Adrenal gland (tissue), 12 donors: ENCODE results near the gene BCL6B. TPM values are rescaled to one million over a fixed set of nuclear protein-coding genes. Genes with fewer than 3 reads are reported as not detected.

Experiments used
- DNase-seq, 7 donors: peaks; one replicate each; pipeline ENCODE4 v3.0.0-alpha.2; 2019 to 2020
- H3K27ac ChIP-seq, 5 donors: fragments of 200-600 bp; sonication (generic) in 4 of 5; 1 replicate in 3 of 5; 2 replicates in 2 of 5; pipeline versions ENCODE4 v1.5.1 to v1.8.0; 2016 to 2020; ENCODE audit warnings: mild to moderate bottlenecking in 1 of 5
- H3K27me3 ChIP-seq: fragments of 200-600 bp; 2 replicates; pipeline ENCODE4 v1.8.0; 2021
- H3K36me3 ChIP-seq, 2 donors: fragments of 200-600 bp; replicated peaks in 1 of 2; 1 replicate in 1 of 2; 2 replicates in 1 of 2; pipeline versions ENCODE4 v1.5.1 to v1.8.0; 2018 to 2022
- H3K4me1 ChIP-seq, 2 donors: fragments of 200-600 bp; replicated peaks in 1 of 2; 1 replicate in 1 of 2; 2 replicates in 1 of 2; pipeline versions ENCODE4 v1.5.1 to v1.8.0; 2018 to 2021
- H3K4me3 ChIP-seq, 4 donors: fragments of 200-600 bp; sonication (generic) in 3 of 4; one replicate each; pipeline ENCODE4 v1.5.1; 2016 to 2018
- H3K9me3 ChIP-seq, 3 donors: fragments of 200-600 bp; sonication (generic) in 1 of 3; replicated peaks in 1 of 3; 1 replicate in 2 of 3; 2 replicates in 1 of 3; pipeline versions ENCODE4 v1.5.1 to v1.8.0; 2016 to 2021
- POLR2A ChIP-seq, 2 donors: fragments of 450-650 bp; IDR thresholded peaks; one replicate each; pipeline ENCODE4 v1.6.1; 2017; ENCODE audit warnings: antibody characterized with exemption in 2 of 2, mild to moderate bottlenecking in 2 of 2, moderate library complexity in 1 of 2
- WGBS, 4 donors: extraction: QIAGEN DNeasy Blood & Tissue Kit in 2 of 4; methylation state at CpG; one replicate each; pipeline versions ENCODE4 v1.1.5 to v1.1.7; 2013 to 2017; 5-methylcytosine and 5-hydroxymethylcytosine counted together
- intact Hi-C, 2 donors: fragments of 100-400 bp; cut with DNase I; formaldehyde crosslinking; loops; one replicate each; pipeline versions ENCODE4 v1.14.1 to v1.15.0; 2022 to 2023
- polyA plus RNA-seq, 3 donors: library from polyadenylated mRNA; stranded (reverse); fragments of 200-250 nt in 2 of 3; fragments of 350-450 nt in 1 of 3; fragmentation: Illumina TruSeq in 1 of 3; extraction: RNeasy Lipid Tissue Mini Kit (QIAGEN cat#74804) in 1 of 3; gene quantifications; one replicate each; pipeline ENCODE4 v1.2.3, GENCODE V29; 2013 to 2014
- total RNA-seq, 9 donors: library from RNA; depleted of rRNA in 4 of 9; stranded (reverse); fragments of >200 nt in 4 of 9; fragments of 120-200 nt in 1 of 9; fragmentation: NEBNext Ultra II Directional in 1 of 9; extraction: Animal tissue kit (Norgen Biotek cat#: 25700) in 1 of 9; gene quantifications; one replicate each; pipeline versions ENCODE4 v1.1.0 to v1.2.4, GENCODE V29; 2013 to 2023
- TF ChIP-seq, protein P1 (sequence below), 6 experiments: fragments of 450-650 bp in 4 of 6; fragments of 200-600 bp in 2 of 6; sonication (generic) in 1 of 6; IDR thresholded peaks; 1 replicate in 5 of 6; 2 replicates in 1 of 6; pipeline versions ENCODE4 v1.5.1 to v1.8.0; 2016 to 2021; ENCODE audit warnings: antibody characterized with exemption in 6 of 6, mild to moderate bottlenecking in 2 of 6, moderate library complexity in 1 of 6
- donor health status: healthy with polysubstance abuse.
- donor health status: Bipolar disorder and iron deficiency.
- donor health status: DM: yes; HTN: yes; CAD: no.
- donor health status: DM: no; HTN: no; CAD: no.
- donor health status: DM: no; HTN: no; CAD: no.
- donor health status: DM: yes; HTN: yes; CAD: no.

BCL6B gene
- total and polyA plus RNA-seq, 12 donors: 2.9 to 17.0 (median 8.8) TPM

DNA sequence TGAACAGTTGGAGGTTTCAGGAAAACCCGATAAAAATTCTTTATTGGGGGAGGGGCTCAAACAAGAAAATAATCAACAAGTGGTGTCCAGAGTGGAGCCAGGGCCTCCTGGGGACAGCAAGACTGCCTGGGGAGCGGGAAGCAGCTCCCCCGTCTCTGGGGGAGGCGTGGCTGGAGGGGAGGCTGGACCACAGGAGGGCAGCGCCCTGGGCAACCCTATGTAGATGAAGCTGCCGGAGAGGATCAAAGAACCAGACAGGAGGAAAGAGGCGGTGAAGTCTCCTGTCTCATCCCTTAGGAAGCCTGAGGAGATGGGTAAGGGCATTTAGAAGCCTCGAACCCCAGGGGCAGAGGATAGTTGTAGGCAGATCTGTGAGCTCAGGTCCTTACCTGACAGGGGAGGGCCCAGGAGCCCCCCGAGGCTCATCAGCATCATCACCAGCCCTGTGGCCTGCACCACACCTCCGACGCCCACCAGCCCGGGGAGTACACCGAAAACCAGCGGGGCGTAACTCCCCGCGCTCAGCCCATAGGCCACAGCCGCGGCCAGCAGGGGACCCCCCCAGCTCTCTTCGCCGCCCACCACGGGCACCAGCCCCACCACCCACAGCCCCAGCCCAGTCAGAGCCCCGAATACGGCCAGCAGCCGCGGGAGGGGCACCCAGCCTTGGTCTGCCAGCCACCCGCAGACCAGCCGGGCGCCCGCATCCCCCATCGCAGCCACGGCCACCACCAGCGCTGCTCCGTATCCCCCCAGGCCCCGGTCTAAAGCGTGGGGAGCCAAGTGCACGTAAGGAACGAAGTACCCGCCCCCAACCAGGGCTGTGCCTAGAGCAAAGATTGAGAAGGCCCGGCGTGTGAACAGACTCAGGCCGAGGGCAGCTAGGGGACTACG, 19.0 kb downstream of the BCL6B start:
- WGBS, 4 donors: 37 to 64% (median 54%) methylated on average over 12 to 43 of the region's 43 CpGs
- TF ChIP-seq POLR2A (IDR thresholded peaks at IDR 0.05): no peak

DNA sequence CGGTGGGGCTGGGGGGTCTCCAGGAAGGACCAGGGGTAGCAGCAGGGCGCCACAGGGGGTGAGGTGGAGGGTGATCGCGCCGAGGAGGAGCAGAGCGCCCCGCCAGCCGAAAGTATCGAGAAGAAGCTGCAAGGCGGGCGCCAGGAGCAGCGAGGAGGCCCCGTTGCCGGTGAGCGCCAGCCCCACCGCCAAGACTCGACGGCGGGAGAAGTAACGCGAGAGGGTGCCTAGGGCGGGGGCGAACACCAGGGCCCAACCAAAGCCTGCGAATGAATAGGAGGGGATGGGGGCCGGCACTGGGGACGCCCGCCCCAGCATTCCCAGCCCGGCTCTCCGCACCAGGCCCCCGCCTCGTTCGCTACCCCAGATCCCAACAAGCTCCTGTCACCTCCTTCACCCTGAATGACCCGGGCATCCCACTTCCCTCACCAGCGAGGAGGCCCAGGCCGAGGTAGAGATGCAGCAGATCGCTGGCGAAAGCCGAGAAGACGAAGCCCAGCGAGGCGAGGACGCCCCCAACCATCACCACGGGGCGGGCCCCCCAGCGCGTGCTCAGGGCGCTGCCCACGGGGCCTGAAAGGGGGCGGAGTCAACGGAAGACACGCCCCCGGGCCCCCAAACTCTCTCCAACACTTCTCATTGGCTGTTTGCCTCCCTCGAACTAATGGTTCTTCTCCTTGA, 19.8 kb downstream of the BCL6B start:
- Histone ChIP-seq H3K4me1 (peaks cover 11 to 34% of the 10 kb centered on the region in 2 donors), H3K9me3 (no peaks in the 10 kb centered on the region), H3K4me3 (peak overlapping the region in 1 of 4 donors; percentile 47), H3K36me3 (no peaks in the 10 kb centered on the region), H3K27me3 (peaks cover 18% of the 10 kb centered on the region), H3K27ac (no peak overlapping the region)
- 27 to 52% (median 35%) methylated on average over 31 to 53 of the region's 53 CpGs for WGBS, 4 donors
- TF ChIP-seq, protein P1, sequence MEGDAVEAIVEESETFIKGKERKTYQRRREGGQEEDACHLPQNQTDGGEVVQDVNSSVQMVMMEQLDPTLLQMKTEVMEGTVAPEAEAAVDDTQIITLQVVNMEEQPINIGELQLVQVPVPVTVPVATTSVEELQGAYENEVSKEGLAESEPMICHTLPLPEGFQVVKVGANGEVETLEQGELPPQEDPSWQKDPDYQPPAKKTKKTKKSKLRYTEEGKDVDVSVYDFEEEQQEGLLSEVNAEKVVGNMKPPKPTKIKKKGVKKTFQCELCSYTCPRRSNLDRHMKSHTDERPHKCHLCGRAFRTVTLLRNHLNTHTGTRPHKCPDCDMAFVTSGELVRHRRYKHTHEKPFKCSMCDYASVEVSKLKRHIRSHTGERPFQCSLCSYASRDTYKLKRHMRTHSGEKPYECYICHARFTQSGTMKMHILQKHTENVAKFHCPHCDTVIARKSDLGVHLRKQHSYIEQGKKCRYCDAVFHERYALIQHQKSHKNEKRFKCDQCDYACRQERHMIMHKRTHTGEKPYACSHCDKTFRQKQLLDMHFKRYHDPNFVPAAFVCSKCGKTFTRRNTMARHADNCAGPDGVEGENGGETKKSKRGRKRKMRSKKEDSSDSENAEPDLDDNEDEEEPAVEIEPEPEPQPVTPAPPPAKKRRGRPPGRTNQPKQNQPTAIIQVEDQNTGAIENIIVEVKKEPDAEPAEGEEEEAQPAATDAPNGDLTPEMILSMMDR (IDR thresholded peaks at IDR 0.05): no peak
- no peak for TF ChIP-seq POLR2A (IDR thresholded peaks at IDR 0.05)
- DNase-seq: no peak
- intact Hi-C loops: no loop called here

More for the DNA sequence above, 19.0 kb downstream of the BCL6B start:
- DNase-seq: no peak
- no peak overlapping the region for H3K27ac ChIP-seq
- peaks cover 18% of the 10 kb centered on the region for H3K27me3 ChIP-seq
- intact Hi-C loops: no loop called here
- H3K4me3 ChIP-seq: no peak overlapping the region
- H3K36me3 ChIP-seq: no peaks in the 10 kb centered on the region
- H3K9me3 ChIP-seq: no peaks in the 10 kb centered on the region
- H3K4me1 ChIP-seq: peaks cover 11 to 26% of the 10 kb centered on the region in 2 donors

DNA sequence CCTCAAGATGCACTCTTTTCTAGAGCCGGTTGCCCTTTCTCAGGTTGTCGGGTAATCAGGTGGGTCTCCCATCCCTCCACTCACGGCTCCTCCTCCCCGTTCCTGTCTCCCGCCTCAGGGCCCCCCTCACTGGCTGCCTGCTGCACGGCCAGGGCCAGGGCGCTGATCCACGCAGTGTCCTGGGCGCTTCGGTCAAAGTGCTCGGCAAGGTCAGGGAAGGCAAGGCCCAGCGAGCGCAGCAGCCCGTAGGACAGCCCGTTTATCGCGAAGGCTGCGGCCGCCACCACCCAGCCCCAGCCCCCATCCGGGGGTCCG, 20.3 kb downstream of the BCL6B start:
- Histone ChIP-seq H3K4me1 (peaks cover 11 to 34% of the 10 kb centered on the region in 2 donors), H3K4me3 (peak overlapping the region in 1 of 4 donors; percentile 47), H3K36me3 (no peaks in the 10 kb centered on the region), H3K27me3 (peaks cover 18% of the 10 kb centered on the region), H3K27ac (peak overlapping the region in 1 of 5 donors; percentile 12), H3K9me3 (no peaks in the 10 kb centered on the region)
- TF ChIP-seq, protein P1 (IDR thresholded peaks at IDR 0.05): no peak
- TF ChIP-seq POLR2A (IDR thresholded peaks at IDR 0.05): no peak
- WGBS, 4 donors: 3 to 6% (median 5%) methylated on average over 5 to 21 of the region's 21 CpGs
- intact Hi-C loops: no loop called here
- DNase-seq: no peak

DNA sequence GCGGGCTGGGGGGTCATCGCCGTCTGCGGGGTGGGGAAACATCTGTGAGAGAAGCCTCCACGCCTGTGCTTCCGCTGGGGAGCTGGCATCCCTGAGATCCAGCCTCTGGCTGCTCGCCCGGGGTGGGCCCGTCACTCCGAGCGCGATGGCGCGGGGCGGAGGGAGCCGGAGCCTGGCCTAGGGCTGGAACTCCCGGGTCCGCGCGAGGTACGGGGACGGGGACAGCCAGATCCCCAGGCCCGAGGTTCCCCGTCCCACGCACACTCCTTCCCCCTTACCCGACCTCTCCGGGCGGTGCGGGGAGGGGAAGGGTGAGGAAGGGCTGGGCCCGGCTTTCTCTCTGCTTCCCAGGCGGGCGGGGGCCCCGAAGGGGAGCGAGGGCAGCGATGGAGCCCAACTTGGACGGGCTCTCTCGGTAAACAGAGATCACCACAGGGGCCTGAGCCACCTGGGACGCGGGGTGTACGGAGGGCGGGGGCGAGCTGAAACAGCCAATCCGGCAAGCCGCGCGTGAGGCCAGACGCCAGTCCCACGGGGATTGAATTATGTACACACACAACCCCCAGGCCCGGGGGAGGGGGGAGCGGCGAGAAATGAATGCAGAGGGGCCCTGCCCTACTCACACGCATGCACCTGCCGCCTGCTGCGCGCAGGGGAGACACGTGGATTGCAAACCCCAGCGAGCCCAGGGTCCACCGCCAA, 20.8 kb downstream of the BCL6B start, which contains the start of gene SLC16A11:
Gene SLC16A11 (minus strand): TSS at position 596 of the 702 bp plus-strand sequence. CDS start 579 bp downstream, at position 17.
- peaks cover 18% of the 10 kb centered on the region for H3K27me3 ChIP-seq
- H3K4me3 ChIP-seq: peak within 1 kb of the TSS in 1 of 4 donors; percentile 47
- no peaks in the 10 kb centered on the region for H3K36me3 ChIP-seq
- intact Hi-C loops: no loop called here
- TF ChIP-seq, protein P1 (IDR thresholded peaks at IDR 0.05): no peak
- no peak for TF ChIP-seq POLR2A (IDR thresholded peaks at IDR 0.05)
- 12 to 42% (median 26%) methylated on average over 9 to 58 of the region's 58 CpGs for WGBS, 4 donors
- DNase-seq: peak in 4 of 7 donors; percentile 39 to 47 (median 43)
- H3K9me3 ChIP-seq: no peaks in the 10 kb centered on the region
- H3K27ac ChIP-seq: peak within 1 kb of the TSS in 1 of 5 donors; percentile 12
- H3K4me1 ChIP-seq: peaks cover 11 to 34% of the 10 kb centered on the region in 2 donors
